HCT116 (cell line): Measurements from ENCODE around the gene CENPS. TPM values are rescaled to one million over a fixed set of nuclear protein-coding genes. Genes with fewer than 3 reads are reported as not detected.

Experiments used
- ATAC-seq: fragments of 200-7000 bp; cut with Tn5 transposase; 2 replicates; pipeline ENCODE4 v1.9.1; 2020; ENCODE audit warnings: mild to moderate bottlenecking, moderate library complexity
- BruUV-seq: library from RNA; stranded (reverse); fragments of 400-500 nt; replicated peaks from 2 replicates; lab custom pipeline; 2021; lab: Mats Ljungman, UMichigan
- CTCF ChIA-PET: fragments of 300-600 bp; sonication (Branson Sonifier 250); formaldehyde crosslinking; loops from one replicate; lab custom pipeline; 2021; ENCODE audit warnings: antibody characterized with exemption; lab: Charles Lee
- POLR2A ChIA-PET: fragments of 300-600, 350-600 bp; sonication (Branson Sonifier 250); formaldehyde crosslinking; loops from one replicate; lab custom pipeline; 2021; ENCODE audit warnings: antibody characterized with exemption; lab: Charles Lee
- RAD21 ChIA-PET, 2 experiments: fragments of 300-600 bp; sonication (Branson Sonifier 250); formaldehyde crosslinking; loops; one replicate each; lab custom pipeline; 2023; ENCODE audit warnings: low total read pairs in 2 of 2; ENCODE audit not compliant: uncharacterized antibody in 2 of 2, unreplicated experiment in 2 of 2, low non-redundant PET in 1 of 2; lab: Charles Lee
- DNase-seq: peaks from one replicate; pipeline ENCODE4 v3.0.0-alpha.2; 2010; ENCODE audit warnings: low read depth, low spot score
- H2AFZ ChIP-seq: fragments of 200-600 bp; shearing (Covaris generic), sonication (generic); 2 replicates; pipeline ENCODE4 v1.6.1; 2017; ENCODE audit warnings: low read depth, mixed run types, mixed read lengths, antibody characterized with exemption, low read length; ENCODE audit not compliant: poor library complexity, severe bottlenecking
- H3K27ac ChIP-seq: 2 replicates; pipeline ENCODE4 v1.5.1; 2012; ENCODE audit warnings: low read depth, low read length
- H3K27me3 ChIP-seq: fragments of 200-600 bp; sonication (generic); 2 replicates; pipeline ENCODE4 v1.6.1; 2016; ENCODE audit warnings: mixed run types, low read length, mixed read lengths; ENCODE audit not compliant: insufficient read depth
- H3K36me3 ChIP-seq, 2 experiments: fragments of 200-500 bp in 1 of 2; fragments of 200-600 bp in 1 of 2; sonication (Bioruptor generic) in 1 of 2; sonication (generic) in 1 of 2; 2 replicates each; pipeline versions ENCODE4 v1.5.1 to v1.6.1; 2014 to 2016; ENCODE audit warnings: low read length in 2 of 2, inconsistent platforms in 1 of 2, mixed read lengths in 1 of 2, mixed run types in 1 of 2; ENCODE audit not compliant: insufficient read depth in 2 of 2, control insufficient read depth in 1 of 2
- H3K4me1 ChIP-seq, 2 experiments: fragments of 200-600 bp in 1 of 2; sonication (generic) in 1 of 2; 2 replicates each; pipeline versions ENCODE4 v1.5.1 to v1.6.1; 2012 to 2017; ENCODE audit warnings: low read length in 2 of 2, inconsistent platforms in 1 of 2, mild to moderate bottlenecking in 1 of 2, mixed read lengths in 1 of 2, mixed run types in 1 of 2, moderate library complexity in 1 of 2; ENCODE audit not compliant: insufficient read depth in 2 of 2, control insufficient read depth in 1 of 2
- H3K4me2 ChIP-seq: fragments of 200-600 bp; sonication (generic); 2 replicates; pipeline ENCODE4 v1.6.1; 2017; ENCODE audit warnings: mixed run types, low read length, mixed read lengths
- H3K4me3 ChIP-seq, 2 experiments: fragments of 200-600 bp in 1 of 2; sonication (generic) in 1 of 2; replicated peaks in 1 of 2; 2 replicates each; pipeline ENCODE4 v1.5.1; 2011 to 2016; ENCODE audit warnings: low read length in 2 of 2, control low read depth in 1 of 2, low read depth in 1 of 2, mild to moderate bottlenecking in 1 of 2, mixed read lengths in 1 of 2, mixed run types in 1 of 2
- H3K79me2 ChIP-seq: fragments of 200-600 bp; sonication (generic); 2 replicates; pipeline ENCODE4 v1.6.1; 2017; ENCODE audit warnings: mild to moderate bottlenecking, mixed run types, low read length, moderate library complexity, mixed read lengths; ENCODE audit not compliant: insufficient read depth
- H3K9ac ChIP-seq: fragments of 200-600 bp; sonication (generic); 2 replicates; pipeline ENCODE4 v1.6.1; 2016; ENCODE audit warnings: low read length, mixed read lengths
- H3K9me2 ChIP-seq: fragments of 200-600 bp; sonication (generic), shearing (Covaris generic); 2 replicates; pipeline ENCODE4 v1.6.1; 2017; ENCODE audit warnings: mixed run types, mild to moderate bottlenecking, moderate library complexity; ENCODE audit not compliant: insufficient read depth
- H3K9me3 ChIP-seq, 2 experiments: fragments of 200-500 bp in 1 of 2; fragments of 200-600 bp in 1 of 2; sonication (Bioruptor generic) in 1 of 2; sonication (generic) in 1 of 2; 2 replicates each; pipeline ENCODE4 v1.6.1; 2014 to 2017; ENCODE audit warnings: low read length in 2 of 2, mixed read lengths in 2 of 2, inconsistent platforms in 1 of 2, low read depth in 1 of 2, mild to moderate bottlenecking in 1 of 2, mixed run types in 1 of 2, moderate library complexity in 1 of 2; ENCODE audit not compliant: control insufficient read depth in 1 of 2, insufficient read depth in 1 of 2
- H4K20me1 ChIP-seq: fragments of 200-600 bp; sonication (generic), shearing (Covaris generic); 2 replicates; pipeline ENCODE4 v1.6.1; 2017; ENCODE audit warnings: mixed run types, mild to moderate bottlenecking, moderate library complexity; ENCODE audit not compliant: insufficient read depth
- ATF3 ChIP-seq: IDR thresholded peaks from 2 replicates; pipeline ENCODE4 v1.6.1; 2012
- CBX3 ChIP-seq: IDR thresholded peaks from 2 replicates; pipeline ENCODE4 v1.6.1; 2012; ENCODE audit warnings: low read depth
- CTCF ChIP-seq, 3 experiments: fragments of 200-600 bp in 1 of 3; sonication (generic) in 1 of 3; IDR thresholded peaks in 2 of 3; conservative IDR thresholded peaks in 1 of 3; 2 replicates each; pipeline ENCODE4 v1.5.1; 2012 to 2017; ENCODE audit warnings: low read depth in 2 of 3, low read length in 2 of 3, antibody characterized with exemption in 1 of 3, borderline replicate concordance in 1 of 3, control low read depth in 1 of 3, mild to moderate bottlenecking in 1 of 3, mixed read lengths in 1 of 3, mixed run types in 1 of 3, moderate library complexity in 1 of 3; ENCODE audit not compliant: insufficient read depth in 1 of 3
- EGR1 ChIP-seq: IDR thresholded peaks from 2 replicates; pipeline ENCODE4 v1.6.1; 2012; ENCODE audit warnings: low read depth
- ELF1 ChIP-seq: IDR thresholded peaks from 2 replicates; pipeline ENCODE4 v1.6.1; 2012; ENCODE audit warnings: low read depth, borderline replicate concordance
- EZH2 ChIP-seq: fragments of 200-600 bp; sonication (generic); IDR thresholded peaks from 2 replicates; pipeline ENCODE4 v1.6.1; 2017; ENCODE audit warnings: antibody characterized with exemption, mixed run types
- FOSL1 ChIP-seq: IDR thresholded peaks from 2 replicates; pipeline ENCODE4 v1.6.1; 2012; ENCODE audit warnings: low read depth
- JUND ChIP-seq: IDR thresholded peaks from 2 replicates; pipeline ENCODE4 v1.6.1; 2012
- POLR2AphosphoS5 ChIP-seq: IDR thresholded peaks from 2 replicates; pipeline ENCODE4 v1.6.1; 2011; ENCODE audit warnings: mild to moderate bottlenecking, low read depth, low read length, moderate library complexity
- RAD21 ChIP-seq: IDR thresholded peaks from 2 replicates; pipeline ENCODE4 v1.6.1; 2012; ENCODE audit warnings: low read depth, mild to moderate bottlenecking
- SIN3A ChIP-seq: IDR thresholded peaks from 2 replicates; pipeline ENCODE4 v1.6.1; 2012; ENCODE audit warnings: low read depth
- SP1 ChIP-seq: IDR thresholded peaks from 2 replicates; pipeline ENCODE4 v1.6.1; 2012; ENCODE audit warnings: low read depth
- YY1 ChIP-seq: IDR thresholded peaks from 2 replicates; pipeline ENCODE4 v1.6.1; 2011; ENCODE audit warnings: low read length, low read depth, moderate library complexity, mild to moderate bottlenecking; ENCODE audit not compliant: insufficient replicate concordance; ENCODE audit errors: extremely low read depth
- ZFX ChIP-seq: fragments of 450-650 bp; IDR thresholded peaks from 2 replicates; pipeline ENCODE4 v1.6.1; 2017
- intact Hi-C: fragments of 100-400 bp; cut with micrococcal nuclease; formaldehyde crosslinking; loops from 2 replicates; pipeline ENCODE4 v1.10.0; 2022
- total RNA-seq: library from RNA; stranded (reverse); gene quantifications from one replicate; pipeline ENCODE4 v1.2.1, GENCODE V29; 2021; ENCODE audit not compliant: unreplicated experiment

Gene CENPS
- total RNA-seq, 1 experiment from 2014 or later, result 21.9 TPM

GRCh38 chr1:10457875-10458274, 27.6 kb downstream of the CENPS start:
- ChIA-PET RAD21 (no interaction called here), CTCF (no interaction called here), POLR2A (no interaction called here)
- H3K4me3 ChIP-seq, result no peak overlapping the region
- no peak for DNase-seq
- H3K79me2 ChIP-seq, result no peaks in the 10 kb centered on the region
- peaks cover 9 to 10% of the 10 kb centered on the region in 2 experiments for H3K4me1 ChIP-seq
- no peak overlapping the region for H3K9ac ChIP-seq
- ATAC-seq, result no peak
- no peak overlapping the region for H3K4me2 ChIP-seq
- no peaks in the 10 kb centered on the region for H3K27me3 ChIP-seq
- no peaks in the 10 kb centered on the region for H3K9me2 ChIP-seq
- no peak overlapping the region for H3K27ac ChIP-seq
- no peaks in the 10 kb centered on the region for H4K20me1 ChIP-seq
- H2AFZ ChIP-seq, result no peak overlapping the region
- TF ChIP-seq YY1 (no peak), POLR2AphosphoS5 (peak; percentile 39; the same call in 1 of the 2 replicates), CBX3 (no peak)
- peaks cover 14 to 32% of the 10 kb centered on the region in 2 experiments for H3K36me3 ChIP-seq
- peaks cover 0 to 4% of the 10 kb centered on the region in 2 experiments; a peak in 1 of 4 replicates for H3K9me3 ChIP-seq
- BruUV-seq, result no TSS peak
- intact Hi-C loops, result no loop called here

DNA sequence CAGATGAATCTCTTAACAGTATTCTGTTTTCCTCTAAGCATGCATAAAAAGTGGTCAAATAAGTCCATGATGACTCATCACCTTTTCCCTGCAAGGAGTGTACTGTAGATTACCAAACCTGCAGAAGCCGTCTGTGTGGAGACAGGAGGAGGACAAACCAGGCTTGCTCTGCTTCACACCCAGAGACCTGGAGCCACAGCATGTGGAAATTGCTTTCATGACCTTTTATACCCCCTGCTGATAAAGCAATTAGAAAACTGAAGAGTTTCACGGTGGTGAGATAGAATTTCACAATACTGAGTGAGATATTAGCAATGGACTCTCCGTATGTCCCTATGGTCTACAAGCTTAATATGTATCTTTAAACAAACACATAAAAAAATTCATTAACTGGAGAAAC, 29.0 kb downstream of the CENPS start:
- Histone ChIP-seq H3K4me2 (peak overlapping the region; percentile 40; the same call in 1 of the 2 replicates), H3K36me3 (peaks cover 20 to 38% of the 10 kb centered on the region in 2 experiments), H4K20me1 (no peaks in the 10 kb centered on the region), H3K9me2 (no peaks in the 10 kb centered on the region), H3K4me1 (peaks cover 9 to 10% of the 10 kb centered on the region in 2 experiments), H3K27ac (peak overlapping the region; percentile 61), H3K27me3 (no peaks in the 10 kb centered on the region), H3K79me2 (no peaks in the 10 kb centered on the region; the same call in 1 of the 2 replicates), H2AFZ (no peak overlapping the region), H3K4me3 (no peak overlapping the region), H3K9me3 (peaks cover 0 to 4% of the 10 kb centered on the region in 2 experiments; a peak in 1 of 4 replicates), H3K9ac (0 out of 2 replicates have a peak overlapping the region, but pooled peaks have one; percentile 23)
- ChIA-PET RAD21 (no interaction called here), POLR2A (no interaction called here), CTCF (no interaction called here)
- intact Hi-C loops, result no loop called here
- ATAC-seq (peak; percentile 62), DNase-seq (peak; percentile 8)
- no peak for TF ChIP-seq ATF3
- peak; percentile 37; the same call in 1 of the 2 replicates for TF ChIP-seq JUND
- TF ChIP-seq CTCF (IDR thresholded peaks at IDR 0.05 in 2 of 3, conservative IDR thresholded peaks at IDR 0.05 in 1 of 3; ENCODE audit: borderline replicate concordance in 1 of 3, insufficient read depth in 1 of 3, low read depth in 2 of 3, low read length in 2 of 3), result no peak
- no peak for TF ChIP-seq SIN3A
- 0 out of 2 replicates have a peak, but pooled peaks have one; percentile 12 for TF ChIP-seq CBX3
- TF ChIP-seq FOSL1, result peak; percentile 38; the same call in 1 of the 2 replicates
- TF ChIP-seq EZH2, result no peak
- TF ChIP-seq RAD21, result no peak
- TF ChIP-seq SP1, result peak; percentile 19; the same call in 1 of the 2 replicates
- TF ChIP-seq ZFX, result no peak
- TF ChIP-seq EGR1, result no peak
- no peak for TF ChIP-seq ELF1
- TSS peak; percentile 29 for BruUV-seq
